NCI-H446 treated with DMSO at 0.1 percent for 48 hours (cell line): Measurements from ENCODE around the gene DOCK4.
A peak's percentile ranks its signal among the peaks of the same experiment; 100 is the strongest.
"Not testable (repeated sequence)": the region's sequence is repeated elsewhere in the genome, so short reads cannot be mapped to it uniquely, and the experiment has no call there.

Experiments
- DNase-seq: peaks from one replicate; lab custom pipeline; 2025; lab: John Stamatoyannopoulos, UW

Gene DOCK4

GRCh38 chr7:112135815-112136214 is 70.4 kb downstream of the DOCK4 start:
- DNase-seq = peak; percentile 44

- DNase-seq = no peak
Measured at GRCh38 chr7:112134039-112134438, 72.2 kb downstream of the DOCK4 start.

- no peak for DNase-seq
Measured at GRCh38 chr7:112133328-112133727, 72.9 kb downstream of the DOCK4 start.

GRCh38 chr7:112132051-112132694 is 74.0 kb downstream of the DOCK4 start:
- no peak for DNase-seq

GRCh38 chr7:112130729-112131410 is 75.3 kb downstream of the DOCK4 start:
- DNase-seq = no peak

- no peak for DNase-seq
Measured at GRCh38 chr7:112129655-112130323, 76.4 kb downstream of the DOCK4 start.

GRCh38 chr7:112128461-112129425 is 77.5 kb downstream of the DOCK4 start:
- DNase-seq = not testable (repeated sequence)

- not testable (repeated sequence) for DNase-seq
Measured at GRCh38 chr7:112128041-112128440, 78.2 kb downstream of the DOCK4 start.

GRCh38 chr7:112125250-112125649 is 80.9 kb downstream of the DOCK4 start:
- DNase-seq = no peak

GRCh38 chr7:112124061-112124766 is 82.0 kb downstream of the DOCK4 start:
- DNase-seq = no peak

- DNase-seq = no peak
Measured at GRCh38 chr7:112122798-112123197, 83.4 kb downstream of the DOCK4 start.

- no peak for DNase-seq
Measured at GRCh38 chr7:112122144-112122543, 84.1 kb downstream of the DOCK4 start.

- no peak for DNase-seq
Measured at GRCh38 chr7:112121318-112121717, 84.9 kb downstream of the DOCK4 start.

- no peak for DNase-seq
Measured at GRCh38 chr7:112120696-112121217, 85.4 kb downstream of the DOCK4 start.

- peak; percentile 92 for DNase-seq
Measured at GRCh38 chr7:112118581-112119566, 87.3 kb downstream of the DOCK4 start.

- no peak for DNase-seq
Measured at GRCh38 chr7:112116894-112117293, 89.3 kb downstream of the DOCK4 start.

- DNase-seq = no peak
Measured at GRCh38 chr7:112116358-112116757, 89.8 kb downstream of the DOCK4 start.

GRCh38 chr7:112115880-112116279 is 90.3 kb downstream of the DOCK4 start:
- no peak for DNase-seq

- DNase-seq = no peak
Measured at GRCh38 chr7:112113913-112114575, 92.2 kb downstream of the DOCK4 start.
